NCI-H1092 treated with DMSO at 0.1 percent for 48 hours (cell line): ENCODE results near the gene TRPM1.
A peak's percentile ranks its signal among the peaks of the same experiment; 100 is the strongest.

Experiments used
- DNase-seq: peaks from one replicate; lab custom pipeline; 2025; lab: John Stamatoyannopoulos, UW

Gene TRPM1

DNA sequence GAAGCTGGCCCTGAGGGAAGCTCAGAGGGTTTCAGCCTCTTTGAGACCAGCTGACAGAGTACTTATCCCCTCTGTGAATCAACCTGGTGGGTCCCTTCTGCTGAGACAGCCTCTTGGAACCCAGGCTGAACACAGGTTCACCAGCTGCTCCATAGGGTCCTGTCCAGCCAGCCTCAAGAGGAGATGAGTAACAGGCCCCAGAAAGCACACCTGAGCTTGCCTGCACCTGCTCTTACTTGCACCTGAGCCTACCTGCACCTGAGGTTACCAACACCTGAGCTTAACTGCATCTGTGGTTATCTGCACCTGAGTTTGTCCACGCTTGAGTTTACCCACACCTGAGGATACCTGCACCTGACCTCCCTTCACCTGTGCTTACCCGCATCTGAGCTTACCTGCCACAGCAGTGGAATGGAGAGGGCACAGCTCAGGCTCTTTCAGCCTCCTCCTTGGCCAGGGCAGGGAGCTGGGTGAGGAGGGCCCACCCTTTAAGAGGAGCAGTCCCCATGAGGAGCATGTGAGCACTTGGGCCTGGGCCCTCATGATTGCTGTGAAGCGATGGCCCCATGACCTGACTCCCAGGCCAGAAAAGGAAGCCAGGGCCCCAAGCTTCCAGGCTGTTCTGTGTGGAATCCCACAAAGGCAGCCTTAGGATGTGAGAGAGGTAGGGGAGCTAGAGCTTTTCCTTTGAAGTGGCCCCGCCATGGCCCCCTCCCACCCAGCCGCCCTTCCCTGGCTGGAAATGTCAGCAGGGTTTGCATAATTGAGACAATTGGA, at the start of gene TRPM1:
Gene TRPM1 (minus strand): TSS at position 464 of the 777 bp plus-strand sequence. CDS start 20,370 bp downstream, outside the sequence.
- no peak for DNase-seq

DNA sequence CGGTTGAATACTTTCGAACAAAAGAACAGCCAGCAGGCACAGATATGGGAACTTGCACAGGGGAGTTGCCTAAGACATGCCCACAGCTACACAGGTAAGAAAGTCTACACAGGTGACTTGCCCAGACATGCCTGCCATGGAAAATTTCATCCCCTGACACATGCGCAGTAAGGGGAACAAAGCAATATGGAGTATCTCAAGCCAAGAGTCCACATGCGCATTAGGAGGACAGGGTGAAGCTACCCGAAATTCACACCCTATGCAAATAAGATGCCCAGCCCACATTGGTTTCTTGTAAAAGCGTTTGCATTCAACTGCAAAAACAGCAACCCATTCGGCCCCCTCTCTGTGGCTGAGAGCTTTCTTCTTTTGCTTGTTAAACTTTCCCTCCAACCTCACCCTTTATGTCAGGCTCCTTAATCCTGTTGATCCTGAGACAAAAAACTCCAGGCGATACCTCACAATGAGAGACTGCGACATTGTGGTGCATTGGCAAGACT, 49.3 kb upstream of the TRPM1 start:
- no peak for DNase-seq

DNA sequence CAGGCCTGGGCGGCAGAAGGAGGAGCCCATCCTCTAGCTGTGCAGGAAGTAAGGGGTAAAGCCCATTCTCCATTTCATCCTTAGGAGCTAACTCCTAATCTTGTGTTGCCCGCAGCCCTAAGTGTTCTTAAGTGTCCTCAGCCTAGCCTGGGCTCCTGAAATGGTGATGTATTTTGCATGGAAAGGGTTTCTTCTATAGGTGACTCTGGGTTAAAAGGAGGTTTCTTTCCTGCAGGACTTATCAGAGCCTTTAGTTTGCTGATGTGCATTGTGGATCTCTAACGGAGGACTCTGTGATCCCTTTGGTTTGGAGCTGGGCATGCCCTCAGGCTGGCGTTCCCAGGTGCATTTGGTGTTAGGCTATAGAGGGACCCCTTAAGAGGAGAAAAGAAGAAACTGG, 48.5 kb upstream of the TRPM1 start:
- DNase-seq: no peak

DNA sequence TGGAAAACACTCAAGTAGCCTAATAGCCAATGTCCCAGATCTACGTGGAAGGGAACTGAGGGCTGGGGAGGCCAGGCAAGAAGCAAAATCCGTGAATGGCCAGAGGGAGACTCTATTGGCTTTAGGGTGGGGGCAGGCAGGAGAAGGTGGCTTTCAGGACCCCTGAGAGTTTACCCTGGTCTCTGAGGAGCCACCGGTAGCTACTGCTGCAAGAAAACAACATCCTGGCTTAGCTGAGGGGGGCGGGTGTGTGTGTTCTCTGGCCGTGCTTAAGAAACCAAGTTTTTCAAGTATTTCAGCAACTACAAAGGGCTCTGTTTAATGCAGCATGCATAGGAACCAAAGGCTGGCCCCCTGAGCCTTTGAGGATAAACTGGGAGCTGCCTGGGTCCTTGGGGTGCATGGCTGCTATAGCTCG, 47.6 kb upstream of the TRPM1 start:
- DNase-seq: no peak

DNA sequence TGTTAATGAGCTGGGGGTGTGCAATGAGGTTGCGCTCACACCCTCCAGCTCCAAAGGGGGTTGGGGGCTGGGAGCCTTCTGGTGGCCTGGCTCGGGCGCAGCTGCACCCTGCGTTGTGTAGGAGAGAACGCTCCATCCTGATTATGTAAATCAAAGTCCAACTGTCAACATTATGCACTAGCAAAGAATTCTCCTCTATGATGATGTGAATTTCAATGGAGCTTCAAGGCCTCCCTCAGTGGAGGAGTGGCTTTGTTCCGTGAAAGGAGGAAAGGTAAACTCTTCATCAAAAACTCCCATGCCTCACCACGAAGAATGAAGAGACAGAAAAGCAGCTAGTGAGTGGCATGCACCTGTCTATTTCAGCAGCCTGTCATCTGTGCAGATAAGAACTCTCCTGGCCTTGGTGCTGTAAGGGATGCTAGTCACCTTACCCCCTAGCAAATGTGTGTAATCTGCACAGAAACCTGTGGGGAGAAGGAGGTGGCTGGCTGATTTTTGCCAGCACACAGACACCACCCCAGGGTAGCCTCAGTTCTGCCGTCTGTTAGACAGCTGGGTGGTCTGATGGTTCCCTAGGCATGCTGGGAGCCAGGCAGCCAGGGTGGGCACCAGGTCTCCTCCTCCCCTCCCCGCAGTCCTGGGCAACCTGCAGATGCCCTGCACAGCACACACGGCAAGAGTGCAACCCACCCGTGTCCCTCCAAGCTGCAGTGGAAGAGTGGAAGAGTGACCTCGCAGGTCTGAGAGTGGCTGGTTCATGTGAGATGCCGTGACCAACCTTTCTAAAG, 47.0 kb upstream of the TRPM1 start:
- no peak for DNase-seq

DNA sequence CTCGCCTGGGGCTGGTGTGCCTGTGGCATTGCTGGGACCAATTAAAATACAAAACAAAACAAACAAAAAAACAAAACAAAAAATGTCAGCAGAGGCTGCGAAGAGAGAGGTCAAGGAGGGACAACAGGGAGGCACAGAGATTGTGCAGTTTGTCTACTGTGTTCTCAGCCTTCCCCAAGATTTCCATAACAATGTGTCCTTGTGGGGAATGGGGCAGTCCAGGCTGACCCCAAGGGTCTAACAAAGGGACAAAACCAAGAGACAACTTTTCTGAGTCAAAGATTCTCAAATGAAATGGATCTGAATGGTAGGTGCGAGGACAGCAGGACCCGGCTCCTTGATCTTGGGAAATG, 46.4 kb upstream of the TRPM1 start:
- no peak for DNase-seq

DNA sequence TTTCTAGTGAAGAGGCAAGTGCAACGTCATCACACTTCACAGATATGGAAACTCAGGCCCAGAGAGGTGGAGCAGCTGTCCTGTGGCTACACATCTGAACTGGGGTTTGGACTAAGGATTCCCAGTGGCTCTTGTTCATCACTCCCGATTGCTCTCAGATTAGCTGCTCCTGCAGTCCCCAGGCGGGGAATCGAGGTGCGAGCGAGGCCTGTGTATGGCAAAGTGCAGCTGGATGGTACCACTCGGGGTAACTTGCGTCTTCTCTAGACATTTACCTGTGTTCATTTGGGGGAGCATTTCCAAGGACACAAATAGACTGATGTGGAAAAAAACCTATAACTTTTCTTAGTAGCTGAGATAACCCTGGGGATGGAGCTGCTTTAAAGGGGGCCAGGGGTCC, 45.9 kb upstream of the TRPM1 start:
- no peak for DNase-seq

DNA sequence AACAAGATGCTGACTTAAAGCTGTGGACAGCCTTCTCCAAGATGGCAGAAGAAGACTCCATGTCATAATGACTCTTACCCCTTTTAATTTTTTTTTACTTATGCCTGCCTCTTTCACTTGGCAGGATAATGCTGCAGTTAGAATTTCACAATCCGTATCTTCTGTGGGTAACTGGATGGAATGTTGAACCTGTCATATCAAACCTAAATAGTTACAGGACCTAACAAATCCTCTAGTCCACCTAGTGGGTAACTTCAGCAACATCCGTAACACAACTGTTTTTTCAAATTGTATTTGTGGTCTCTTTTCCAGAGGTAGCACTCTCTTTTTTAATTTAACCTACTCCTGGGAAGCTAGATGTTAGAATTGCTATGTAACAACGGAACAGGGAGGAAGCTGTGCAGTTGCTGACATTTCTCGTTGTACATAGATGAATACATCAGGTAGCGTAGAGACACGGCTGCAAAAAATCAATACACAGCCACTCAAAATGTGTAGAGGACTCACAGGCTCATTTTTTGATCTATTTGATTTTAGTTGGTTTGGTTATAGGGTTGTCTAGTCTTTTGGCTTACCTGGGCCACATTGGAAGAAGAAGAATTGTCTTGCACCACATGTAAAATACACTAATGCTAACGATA, 43.9 kb upstream of the TRPM1 start:
- DNase-seq: no peak

DNA sequence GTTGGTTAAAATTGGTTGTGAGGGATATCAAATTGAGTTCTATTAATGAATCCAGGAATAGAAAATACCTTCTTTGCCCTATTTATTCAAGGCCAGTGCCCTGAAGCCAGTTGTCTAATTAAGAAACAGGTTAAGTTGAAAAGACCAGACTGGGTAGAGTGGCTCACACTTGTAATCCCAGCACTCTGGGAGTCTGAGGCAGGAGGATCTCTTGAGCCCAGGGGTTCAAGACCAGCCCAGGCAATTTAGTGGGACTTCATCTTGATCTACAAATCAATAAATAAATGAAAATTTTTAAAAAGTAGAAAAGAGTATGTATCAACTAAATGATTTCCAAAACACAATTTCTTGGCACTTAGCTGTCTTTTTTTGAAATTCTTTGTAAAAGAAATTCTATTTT, 40.3 kb upstream of the TRPM1 start:
- DNase-seq: no peak

DNA sequence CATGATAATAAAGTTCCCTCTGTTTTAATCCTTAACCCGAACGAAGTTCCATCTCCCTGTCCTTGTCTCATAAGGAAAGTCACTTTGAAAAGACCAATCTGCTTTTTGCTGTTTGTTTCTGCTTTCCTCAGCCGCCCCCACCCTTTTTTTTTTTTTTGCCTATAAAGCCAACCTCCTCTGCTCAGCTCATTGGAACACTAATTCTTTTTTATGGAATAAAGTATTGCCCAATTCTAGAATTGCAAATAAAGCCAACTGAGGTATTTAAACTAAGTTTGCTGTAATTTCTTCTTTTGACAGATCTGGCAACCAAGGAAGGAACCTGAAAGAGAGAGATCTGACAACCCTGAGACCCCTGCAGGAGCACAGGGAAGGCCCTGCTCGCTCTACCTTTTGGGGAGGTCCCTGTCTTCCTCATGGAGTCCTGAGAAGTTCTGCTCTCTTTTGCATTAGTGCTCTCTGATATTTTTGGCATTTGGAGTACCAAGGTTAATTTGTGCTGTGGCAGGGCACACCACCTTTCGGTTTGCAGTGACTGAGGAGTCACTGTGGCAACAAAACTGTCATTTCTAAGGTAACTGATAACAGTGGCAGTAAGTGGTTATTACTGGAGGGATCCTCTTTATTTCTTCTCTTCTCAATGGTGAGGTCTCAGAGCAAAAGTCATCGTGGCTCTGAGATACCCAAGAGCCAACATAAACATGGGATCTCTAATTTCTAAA, 35.2 kb upstream of the TRPM1 start:
- no peak for DNase-seq

DNA sequence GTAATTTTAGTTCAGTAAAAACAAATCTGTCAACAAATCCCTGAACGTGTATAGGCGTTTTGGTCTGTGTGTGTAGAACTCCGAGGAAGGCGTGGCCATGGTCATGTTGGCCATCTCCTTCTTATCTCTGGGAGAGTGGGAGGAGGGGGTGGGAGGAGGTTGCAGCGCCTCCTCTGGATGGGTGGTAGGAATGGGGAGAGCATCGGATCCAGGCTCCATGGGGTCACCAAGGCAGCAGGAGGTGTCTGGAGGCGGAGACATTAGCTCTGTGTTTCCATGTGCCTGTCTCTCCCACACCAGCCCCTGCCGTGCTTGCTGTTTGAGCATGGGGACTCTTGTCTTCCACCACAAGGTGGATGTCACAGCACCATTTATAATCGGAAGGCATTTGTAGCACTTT, 34.5 kb upstream of the TRPM1 start:
- DNase-seq: no peak

DNA sequence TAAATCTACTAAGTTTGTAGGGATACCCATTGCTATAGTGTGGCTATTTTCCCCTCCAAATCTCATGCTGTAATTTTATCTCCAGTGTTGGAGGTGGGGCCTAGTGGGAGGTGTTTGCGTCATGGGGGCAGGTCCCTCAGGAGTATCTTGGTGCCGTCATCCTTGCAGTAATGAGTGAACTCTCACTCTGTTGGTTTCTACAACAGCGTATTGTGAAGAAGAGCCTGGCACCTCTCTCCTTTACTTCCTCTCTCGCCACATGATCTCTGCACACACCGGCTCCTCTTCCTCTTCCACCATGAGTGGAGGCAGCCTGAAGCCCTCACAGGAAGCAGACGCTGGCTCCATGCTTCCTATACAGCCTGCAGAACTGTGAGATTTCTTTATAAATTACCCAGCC, 34.0 kb upstream of the TRPM1 start:
- no peak for DNase-seq

DNA sequence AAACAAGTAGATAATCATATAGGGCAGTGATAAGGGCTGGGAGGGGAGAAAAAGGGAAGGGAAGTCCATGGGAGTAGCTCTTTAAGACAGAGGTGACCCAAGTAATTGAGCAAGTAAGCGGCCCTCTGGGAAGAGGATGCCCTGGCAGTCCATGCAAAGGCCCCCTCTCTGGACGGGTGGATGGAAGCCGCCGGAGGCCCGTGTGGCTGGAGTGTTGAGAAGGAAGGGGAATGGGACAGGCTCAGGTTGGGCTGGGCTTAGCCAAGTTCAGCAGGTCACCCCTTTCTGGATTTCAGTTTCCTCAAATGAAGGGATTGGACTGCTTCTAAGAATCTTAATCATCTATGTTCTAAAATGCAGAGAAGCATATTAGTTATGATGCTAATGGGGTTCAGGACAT, 32.4 kb upstream of the TRPM1 start:
- DNase-seq: no peak

DNA sequence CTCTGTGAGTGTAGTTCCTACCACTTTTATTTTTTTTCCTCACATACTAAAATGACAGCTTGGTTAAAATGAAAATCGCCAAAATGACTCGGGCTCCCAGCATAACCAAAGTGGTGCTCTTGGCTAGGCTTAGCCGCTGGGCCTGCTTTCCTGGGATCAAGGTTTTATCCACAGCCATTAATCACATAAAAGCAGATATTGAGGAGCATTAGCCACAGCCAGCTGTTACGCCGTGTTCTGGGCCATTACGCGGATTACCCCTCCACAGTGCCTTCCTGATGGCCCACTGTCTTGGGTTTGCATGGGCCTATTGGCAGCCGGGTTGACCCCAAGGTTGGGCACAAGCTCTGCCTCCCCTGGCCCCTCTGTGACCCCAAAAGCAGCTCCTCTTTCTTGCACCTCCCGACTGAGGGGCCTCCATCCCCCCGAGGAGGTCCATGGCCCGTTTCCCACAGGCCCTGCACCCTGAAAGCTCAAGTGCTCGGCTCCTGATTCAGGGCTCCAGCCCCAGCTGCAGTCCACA, 30.4 kb upstream of the TRPM1 start:
- no peak for DNase-seq

DNA sequence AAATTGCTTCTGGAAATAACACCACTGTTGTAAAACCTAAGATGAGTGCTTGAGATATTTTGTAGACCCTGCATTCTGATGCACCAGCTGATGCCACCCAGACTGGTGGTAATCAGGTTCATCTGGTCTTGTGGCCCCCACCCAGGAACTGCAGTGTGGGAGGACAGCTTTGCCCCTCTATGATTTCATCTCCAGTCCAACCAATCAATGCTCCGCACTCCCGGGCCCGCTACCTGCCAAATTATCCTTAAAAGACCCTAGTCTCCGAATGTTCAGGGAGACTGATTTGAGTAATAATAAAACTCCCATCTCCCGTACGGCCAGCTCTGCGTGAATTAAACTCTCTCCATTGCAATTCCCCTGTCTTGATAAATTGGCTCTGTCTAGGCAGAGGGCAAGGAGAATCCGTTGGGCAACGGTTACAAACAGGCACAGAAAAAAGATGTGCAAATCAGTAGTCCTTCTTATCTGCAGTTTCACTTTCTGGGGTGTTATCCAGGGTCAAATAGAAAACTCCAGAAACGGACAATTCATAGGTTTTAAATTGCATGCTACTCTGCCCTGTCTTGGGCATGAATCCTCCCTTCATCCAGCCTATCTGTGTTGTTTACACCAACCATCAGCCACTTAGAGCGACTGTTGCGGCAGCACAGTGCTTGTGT, 29.2 kb upstream of the TRPM1 start:
- DNase-seq: no peak

DNA sequence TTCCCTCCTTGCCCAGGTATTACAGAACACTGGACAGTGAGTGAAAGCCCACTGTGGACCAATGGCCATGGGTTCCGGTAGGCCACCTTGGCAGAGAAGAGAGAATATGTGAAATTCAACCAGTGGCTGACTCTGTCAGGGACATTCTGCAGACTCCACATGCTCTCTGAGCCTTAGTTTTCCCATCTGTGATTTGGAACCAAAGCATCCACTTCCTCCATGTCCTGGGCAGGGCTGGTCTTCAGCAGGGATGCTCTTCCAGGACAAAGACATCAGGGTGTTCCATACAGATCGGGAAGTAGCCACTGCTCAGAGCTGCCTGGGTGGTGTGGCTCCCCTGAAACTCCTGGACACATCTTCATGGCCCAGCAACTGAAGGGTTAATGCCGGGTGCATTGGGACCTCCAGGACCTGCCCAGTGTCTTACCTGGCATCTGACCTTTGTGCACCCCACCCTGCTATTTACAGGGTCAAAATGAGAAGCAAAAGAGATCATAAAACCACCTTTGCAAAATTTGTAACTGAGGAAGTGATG, 28.3 kb upstream of the TRPM1 start:
- no peak for DNase-seq

DNA sequence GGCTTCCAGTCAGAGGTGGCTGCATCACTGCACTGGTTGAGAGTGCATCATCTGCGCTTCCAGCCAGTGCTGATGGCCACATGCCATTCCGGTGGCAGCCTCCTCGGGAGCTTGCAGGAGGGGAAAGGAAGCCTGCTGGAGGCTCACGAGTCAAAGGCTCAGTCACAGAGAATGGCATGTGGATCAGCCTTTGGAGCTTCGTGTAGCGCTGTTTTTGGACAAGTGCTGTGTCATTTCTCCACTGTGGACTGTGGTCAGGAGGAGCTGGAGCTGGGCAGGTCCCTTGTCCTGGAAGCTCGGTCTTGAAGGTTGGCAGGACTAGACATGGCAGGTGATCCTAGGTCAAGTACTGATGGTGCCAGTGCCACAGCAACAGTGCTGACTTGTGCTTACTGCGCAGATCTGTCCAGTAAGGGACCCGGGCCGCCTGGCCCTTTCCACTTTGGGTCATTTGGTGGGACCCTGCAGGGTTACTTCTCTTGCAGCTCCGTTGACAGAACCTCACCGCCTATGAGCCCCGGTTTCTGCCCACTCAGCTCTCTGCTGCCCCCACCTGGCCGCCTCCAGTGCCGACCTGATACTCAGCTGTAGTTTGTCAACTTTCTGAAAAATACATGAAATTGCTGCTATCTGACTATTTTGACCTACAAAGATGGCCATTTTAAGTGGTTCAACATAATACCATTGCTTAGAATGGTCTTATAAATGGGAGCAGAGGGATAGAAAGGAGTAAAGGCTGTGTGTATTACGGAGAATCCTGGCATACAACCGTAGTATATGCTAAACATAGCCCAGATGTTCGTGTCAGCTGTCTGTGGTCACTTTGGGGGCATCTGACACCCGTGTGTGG, 27.6 kb upstream of the TRPM1 start:
- DNase-seq: peak; percentile 33

DNA sequence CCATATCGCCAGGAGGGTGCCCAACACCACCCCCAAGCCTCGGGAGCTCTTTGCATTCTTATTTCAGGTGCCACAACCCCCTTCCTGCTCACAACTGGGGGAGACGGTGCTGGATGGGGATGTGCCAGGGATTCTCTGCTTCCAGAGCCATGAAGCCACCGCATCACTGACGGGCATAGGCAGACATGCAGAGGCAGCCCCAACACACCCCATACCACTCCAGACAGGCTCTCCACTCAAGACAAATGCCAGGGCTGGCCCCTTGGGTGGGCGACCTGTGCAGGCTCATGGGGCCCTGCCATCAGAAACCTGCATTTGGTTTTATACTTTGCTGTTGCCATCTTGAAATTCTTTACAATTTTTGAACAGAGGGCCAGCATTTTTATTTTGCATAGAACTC, 27.0 kb upstream of the TRPM1 start:
- DNase-seq: no peak

DNA sequence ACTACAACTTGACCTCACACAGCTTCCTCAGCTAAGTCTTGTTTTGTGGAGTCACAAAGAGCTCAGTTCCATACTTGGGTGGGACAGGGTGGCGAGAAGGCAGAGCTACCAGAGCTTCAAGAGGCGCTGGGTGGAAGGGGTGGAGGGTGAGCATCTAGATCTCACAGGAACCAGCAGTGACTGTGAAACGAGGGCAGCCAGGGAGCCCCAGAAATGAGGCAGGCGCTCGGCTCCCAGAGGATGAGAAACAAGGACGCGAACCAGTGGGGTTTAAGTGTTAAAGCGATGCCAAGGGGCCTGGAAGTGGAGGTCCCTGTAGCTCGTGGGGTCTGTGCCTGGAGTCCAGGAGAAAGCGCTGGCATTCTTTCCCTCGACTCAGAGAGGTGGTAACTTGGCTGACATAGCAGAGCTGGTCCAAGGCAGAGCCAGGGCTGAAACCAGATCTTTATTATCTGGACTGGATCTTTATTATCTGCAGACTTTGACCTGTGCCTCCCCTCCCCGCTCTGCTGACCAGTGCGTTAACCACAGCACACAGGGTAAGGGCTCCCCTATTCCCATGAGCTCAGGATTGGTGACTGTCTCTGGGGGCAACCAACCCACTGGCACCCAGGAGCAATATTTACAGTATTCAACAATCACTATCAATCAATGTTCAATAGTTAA, 26.2 kb upstream of the TRPM1 start:
- no peak for DNase-seq

DNA sequence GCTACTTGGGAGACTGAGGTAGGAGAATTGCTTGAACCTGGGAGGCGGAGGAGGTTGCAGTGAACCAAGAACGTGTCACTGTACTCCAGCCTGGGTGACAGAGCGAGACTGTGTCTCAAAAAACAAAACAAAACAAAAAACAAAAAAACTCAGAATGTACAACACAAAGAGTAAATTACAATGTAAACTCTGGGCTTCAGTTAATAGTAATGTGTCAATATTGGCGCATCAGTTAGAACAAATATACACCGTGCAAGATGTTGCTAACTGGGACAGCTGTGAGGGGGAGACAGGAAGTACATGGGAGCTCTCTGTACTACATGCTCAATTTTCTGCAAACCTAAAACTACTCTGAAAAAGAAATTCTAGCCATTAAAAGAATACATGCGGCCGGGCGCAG, 23.5 kb upstream of the TRPM1 start:
- DNase-seq: no peak
